Transverse colon (tissue), 4 donors: ENCODE data around the gene AKR1B1.

Source experiments
- CTCF ChIP-seq, 5 experiments: fragments of 200-600 bp in 3 of 5; fragments of 450-650 bp in 2 of 5; sonication (generic) in 3 of 5; IDR thresholded peaks; 1 replicate in 2 of 5; 2 replicates in 3 of 5; pipeline ENCODE4 v1.5.1; 2016 to 2017; ENCODE audit warnings: antibody characterized with exemption in 5 of 5, inconsistent platforms in 3 of 5, mild to moderate bottlenecking in 2 of 5, moderate library complexity in 1 of 5
- EP300 ChIP-seq: sonication (generic); formaldehyde crosslinking; IDR thresholded peaks from one replicate; pipeline ENCODE4 v1.6.1; 2017; ENCODE audit warnings: antibody characterized with exemption, low read depth
- POLR2A ChIP-seq: fragments of 450-650 bp; IDR thresholded peaks from one replicate; pipeline ENCODE4 v1.6.1; 2016; ENCODE audit warnings: antibody characterized with exemption, mild to moderate bottlenecking, moderate library complexity
- POLR2AphosphoS5 ChIP-seq, 3 donors: sonication (generic); formaldehyde crosslinking; IDR thresholded peaks; one replicate each; pipeline ENCODE4 v1.6.1; 2016; ENCODE audit warnings: antibody characterized with exemption in 3 of 3

GRCh38 chr7:134403062-134403461 lies 55.8 kb downstream of the AKR1B1 start:
- no peak for TF ChIP-seq CTCF (IDR thresholded peaks at IDR 0.05)
- TF ChIP-seq POLR2A: no peak
- TF ChIP-seq EP300: no peak
- TF ChIP-seq POLR2AphosphoS5 (IDR thresholded peaks at IDR 0.05): no peak
